ENCODE data around the gene S100A8.

GRCh38 chr1:153430166-153430553, 39.3 kb upstream of the S100A8 start:
- TF ChIP-seq POLR2A (IDR thresholded peaks at IDR 0.05), result no peak
- TF ChIP-seq, protein P1, sequence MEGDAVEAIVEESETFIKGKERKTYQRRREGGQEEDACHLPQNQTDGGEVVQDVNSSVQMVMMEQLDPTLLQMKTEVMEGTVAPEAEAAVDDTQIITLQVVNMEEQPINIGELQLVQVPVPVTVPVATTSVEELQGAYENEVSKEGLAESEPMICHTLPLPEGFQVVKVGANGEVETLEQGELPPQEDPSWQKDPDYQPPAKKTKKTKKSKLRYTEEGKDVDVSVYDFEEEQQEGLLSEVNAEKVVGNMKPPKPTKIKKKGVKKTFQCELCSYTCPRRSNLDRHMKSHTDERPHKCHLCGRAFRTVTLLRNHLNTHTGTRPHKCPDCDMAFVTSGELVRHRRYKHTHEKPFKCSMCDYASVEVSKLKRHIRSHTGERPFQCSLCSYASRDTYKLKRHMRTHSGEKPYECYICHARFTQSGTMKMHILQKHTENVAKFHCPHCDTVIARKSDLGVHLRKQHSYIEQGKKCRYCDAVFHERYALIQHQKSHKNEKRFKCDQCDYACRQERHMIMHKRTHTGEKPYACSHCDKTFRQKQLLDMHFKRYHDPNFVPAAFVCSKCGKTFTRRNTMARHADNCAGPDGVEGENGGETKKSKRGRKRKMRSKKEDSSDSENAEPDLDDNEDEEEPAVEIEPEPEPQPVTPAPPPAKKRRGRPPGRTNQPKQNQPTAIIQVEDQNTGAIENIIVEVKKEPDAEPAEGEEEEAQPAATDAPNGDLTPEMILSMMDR (IDR thresholded peaks at IDR 0.05), result no peak
- TF ChIP-seq EP300 (IDR thresholded peaks at IDR 0.05), result no peak
